Kidney tubule cell (primary cell): Measurements from ENCODE around the gene UNC5CL.
A peak's percentile ranks its signal among the peaks of the same experiment; 100 is the strongest.

Experiments used
- DNase-seq: peaks from one replicate; pipeline ENCODE4 v3.0.0-alpha.2; 2018; ENCODE audit warnings: low spot score

Gene UNC5CL

GRCh38 chr6:41039060-41039998 is at the start of gene UNC5CL:
Gene UNC5CL, minus strand, starts transcription at chr6:41039221. Its CDS starts 4,147 bp downstream, at chr6:41035074.
- peak; percentile 85 for DNase-seq

- DNase-seq: peak; percentile 52
Measured at GRCh38 chr6:41088451-41088850, 49.4 kb upstream of the UNC5CL start.

DNA sequence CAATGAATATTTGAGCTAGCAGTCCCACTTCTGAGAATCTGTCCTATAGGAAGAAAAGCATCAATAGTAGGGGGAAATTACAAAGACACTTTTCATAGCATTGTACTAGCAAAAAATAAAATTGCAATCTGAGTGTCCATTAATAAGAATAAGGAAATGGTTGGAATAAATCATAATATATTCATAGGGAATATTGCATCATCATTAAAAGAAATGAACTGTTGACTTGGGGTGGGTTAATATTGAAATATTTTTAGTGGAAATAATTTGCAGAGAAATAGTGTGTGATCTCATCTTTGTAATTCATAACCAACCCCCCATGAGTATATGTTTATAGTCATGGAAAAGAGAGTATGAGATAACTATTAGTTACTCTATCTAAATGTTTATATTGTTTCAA is 46.2 kb upstream of the UNC5CL start:
- DNase-seq: no peak

GRCh38 chr6:41083072-41083471 is 44.1 kb upstream of the UNC5CL start:
- DNase-seq: no peak

DNA sequence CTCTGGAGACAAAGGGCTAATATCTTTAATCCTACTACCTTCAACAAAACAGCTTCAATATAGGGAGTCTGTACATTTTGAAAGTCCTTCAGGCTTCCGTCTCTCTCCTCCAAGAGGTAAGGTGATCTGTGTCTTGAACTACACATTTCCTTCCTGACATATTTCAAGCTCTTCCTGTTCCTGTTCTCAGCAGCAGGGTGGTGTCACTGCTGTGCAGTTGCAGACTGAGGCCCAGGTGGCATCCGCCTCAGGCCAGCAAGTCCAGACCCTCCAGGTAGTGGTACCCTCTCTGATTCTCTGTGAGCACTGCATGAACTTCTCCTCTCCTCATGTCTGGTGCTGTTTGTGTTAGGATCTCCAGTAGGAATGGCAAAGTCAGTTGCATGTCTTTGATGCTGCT is 41.6 kb upstream of the UNC5CL start:
- no peak for DNase-seq

- DNase-seq: no peak
Measured at GRCh38 chr6:41079080-41079479, 40.1 kb upstream of the UNC5CL start.

DNA sequence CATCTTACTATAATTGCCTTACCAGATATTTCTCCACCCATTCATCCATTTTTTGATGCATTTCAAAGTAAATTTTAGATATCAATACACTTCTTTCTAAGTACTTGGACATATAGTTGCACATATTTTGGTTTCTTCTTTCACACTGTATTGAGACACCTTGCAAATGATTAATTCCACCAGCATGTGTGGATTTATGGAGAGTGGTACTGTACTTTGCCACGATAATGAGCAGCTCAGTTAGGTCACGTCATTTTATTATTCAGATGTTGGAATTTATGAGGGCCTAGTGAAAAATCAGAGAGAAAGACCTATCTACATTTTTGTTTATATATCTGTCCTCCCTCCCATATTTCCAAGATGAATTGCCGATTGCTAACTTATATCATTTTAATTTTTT is 39.1 kb upstream of the UNC5CL start:
- DNase-seq: no peak

- no peak for DNase-seq
Measured at GRCh38 chr6:41077536-41077935, 38.5 kb upstream of the UNC5CL start.

- no peak for DNase-seq
Measured at GRCh38 chr6:41075651-41076626, 36.9 kb upstream of the UNC5CL start.

- DNase-seq: no peak
Measured at GRCh38 chr6:41074692-41075436, 35.8 kb upstream of the UNC5CL start.

GRCh38 chr6:41073968-41074691 is 35.1 kb upstream of the UNC5CL start:
- peak; percentile 25 for DNase-seq

GRCh38 chr6:41073203-41073967 is 34.4 kb upstream of the UNC5CL start:
- DNase-seq: peak; percentile 82

DNA sequence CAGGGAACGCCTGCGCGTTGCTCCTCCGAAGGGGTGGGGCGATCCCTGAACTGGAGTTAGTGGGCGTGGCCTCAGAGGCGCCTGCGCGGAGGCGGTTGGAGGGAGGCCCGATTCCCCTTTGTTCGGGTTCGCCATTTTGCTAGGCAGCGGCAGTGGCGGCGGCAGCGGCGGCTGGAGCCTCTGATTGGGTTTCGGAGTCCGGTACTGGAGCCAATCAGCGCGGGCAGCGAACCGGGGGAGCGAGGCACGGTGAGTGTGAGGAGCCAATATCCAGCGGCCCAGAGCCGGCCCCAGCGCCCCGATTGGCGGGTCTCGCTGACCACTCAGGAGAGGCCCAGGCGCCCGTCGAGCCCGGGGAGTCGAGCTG is 33.8 kb upstream of the UNC5CL start, which contains the start of gene NFYA:
NFYA (plus strand) TSS at position 139 of the 367 bp plus-strand sequence. CDS start 6,116 bp downstream, outside the sequence.
- no peak for DNase-seq

DNA sequence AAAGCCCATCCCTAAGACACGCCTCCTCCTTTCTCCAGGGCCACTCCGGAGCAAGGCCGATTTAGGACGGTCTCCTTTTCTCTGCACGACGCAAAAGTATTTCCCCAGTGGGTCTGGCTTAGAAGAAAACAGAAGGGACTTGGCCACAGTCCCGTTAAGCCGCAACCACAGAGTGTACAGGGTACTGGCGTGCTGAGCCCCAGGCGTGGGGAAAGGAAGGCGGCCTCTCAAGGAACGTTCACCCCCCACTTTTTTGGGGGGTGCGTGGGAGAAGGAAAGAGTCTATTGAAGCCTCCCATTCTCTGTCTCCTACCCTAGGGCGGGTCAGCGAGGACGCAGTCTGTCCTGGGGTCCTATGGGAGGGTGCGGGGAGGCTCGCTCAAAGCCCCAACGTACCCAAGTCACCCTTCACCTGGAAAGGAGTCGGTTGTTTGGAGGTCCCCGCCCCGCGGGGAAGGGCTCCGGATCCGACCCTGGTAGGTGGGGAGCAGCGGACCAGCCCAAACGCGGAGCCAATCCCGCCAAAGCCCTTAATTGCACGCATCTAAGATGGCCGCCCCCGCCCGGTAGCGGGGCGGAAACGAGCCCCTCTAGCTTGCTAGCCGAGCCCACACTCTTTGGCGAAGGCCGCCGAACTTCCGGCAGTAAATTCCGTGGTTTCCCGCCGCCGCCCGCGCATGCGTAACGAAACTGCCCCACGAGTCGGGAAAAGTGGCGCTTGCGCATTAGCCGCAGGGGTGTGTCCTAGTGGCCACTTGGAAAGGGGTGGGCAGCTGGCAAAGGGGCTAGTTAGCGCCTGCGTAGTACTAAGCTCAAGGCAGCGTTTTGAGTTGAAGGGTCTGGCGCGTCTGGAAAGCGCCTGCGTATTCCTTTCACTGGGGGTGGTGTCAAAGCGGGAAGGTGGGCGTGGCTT is 33.2 kb upstream of the UNC5CL start, which contains the start of gene OARD1:
OARD1 (minus strand) TSS at position 434 of the 913 bp plus-strand sequence. CDS start 722 bp downstream, outside the sequence.
- peak; percentile 99 for DNase-seq

- no peak for DNase-seq
Measured at GRCh38 chr6:41071501-41071922, 32.5 kb upstream of the UNC5CL start.

- DNase-seq: peak; percentile 82
Measured at GRCh38 chr6:41066867-41067304, 27.9 kb upstream of the UNC5CL start.

DNA sequence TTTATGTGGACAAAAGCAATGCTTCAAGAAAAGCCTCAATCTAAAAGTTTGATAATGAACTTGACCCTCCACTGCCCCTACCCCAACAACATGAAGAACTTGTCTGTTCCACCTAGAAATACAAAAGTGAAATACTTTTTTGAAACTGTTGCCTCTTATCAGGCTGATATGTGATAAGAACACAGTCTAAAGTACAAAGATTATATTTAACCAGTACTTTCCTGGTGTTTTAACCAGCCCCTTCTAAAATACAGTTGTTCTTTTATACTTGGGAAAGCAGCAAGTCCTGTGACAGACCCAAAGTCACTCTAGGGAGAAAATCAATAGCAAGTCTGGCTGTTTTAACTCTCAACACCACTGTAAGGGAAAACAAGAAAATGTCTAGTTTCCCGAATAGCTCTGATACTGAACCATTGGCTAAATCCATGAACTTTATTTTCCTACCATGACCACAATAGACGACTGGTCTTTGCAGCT is 26.6 kb upstream of the UNC5CL start:
- DNase-seq: no peak

DNA sequence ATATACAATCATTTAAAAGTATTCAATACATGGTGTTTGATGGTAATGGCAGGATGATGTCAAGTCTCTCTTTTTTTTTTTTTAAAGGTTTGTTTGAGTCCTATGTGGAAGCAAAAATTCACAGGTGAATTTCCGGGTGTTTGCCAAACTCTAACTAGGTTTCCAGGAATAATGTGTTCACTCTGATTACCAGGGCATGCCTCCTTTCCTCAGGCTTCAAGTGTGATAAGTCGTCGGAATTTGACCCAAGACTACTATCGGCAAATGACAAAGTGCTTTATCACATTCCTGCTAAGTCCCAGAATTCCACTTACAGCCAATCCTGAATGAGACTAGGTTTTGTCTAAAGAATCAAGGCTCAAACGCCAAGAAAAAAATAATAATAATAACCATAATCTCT is 25.8 kb upstream of the UNC5CL start:
- DNase-seq: peak; percentile 33

DNA sequence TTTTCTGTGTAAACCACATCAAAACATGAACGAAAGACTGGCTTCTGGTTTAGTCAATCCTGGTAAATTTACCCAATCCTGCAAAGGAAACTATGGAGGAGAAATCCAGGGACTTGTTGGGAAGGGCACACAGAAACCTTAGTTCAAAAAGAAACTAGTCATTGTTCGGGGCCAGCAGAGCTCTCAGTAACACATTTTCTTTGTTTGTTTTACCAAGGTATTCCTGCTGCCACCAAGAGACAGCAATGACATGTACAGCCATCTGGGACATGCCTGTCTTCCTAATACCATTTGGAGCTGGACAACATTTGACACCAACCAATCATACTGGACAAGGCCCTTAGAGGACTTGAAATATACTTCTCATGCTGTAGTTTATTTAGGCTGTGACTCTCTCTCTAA is 24.9 kb upstream of the UNC5CL start:
- no peak for DNase-seq
